Gastrocnemius medialis (tissue), 4 donors: ENCODE data around the gene RPL22. TPM values are rescaled to one million over a fixed set of nuclear protein-coding genes. Genes with fewer than 3 reads are reported as not detected.

Experiments used
- ATAC-seq, 2 donors: fragments of 150-250 bp; one replicate each; pipeline ENCODE4 v1.9.1; 2016
- DNase-seq, 2 donors: peaks; one replicate each; pipeline ENCODE4 v3.0.0-alpha.2; 2019
- H3K27ac ChIP-seq, 4 donors: fragments of 200-600 bp; sonication (generic); 1 replicate in 1 of 4; 2 replicates in 3 of 4; pipeline ENCODE4 v1.5.1; 2016 to 2018; ENCODE audit warnings: mild to moderate bottlenecking in 2 of 4, moderate library complexity in 1 of 4
- H3K27me3 ChIP-seq, 3 donors: fragments of 200-600 bp; sonication (generic) in 2 of 3; 1 replicate in 1 of 3; 2 replicates in 2 of 3; pipeline versions ENCODE4 v1.5.1 to v1.6.0; 2016 to 2019; ENCODE audit warnings: mild to moderate bottlenecking in 1 of 3, moderate library complexity in 1 of 3
- H3K36me3 ChIP-seq, 2 donors: fragments of 200-600 bp; sonication (generic) in 1 of 2; one replicate each; pipeline ENCODE4 v1.5.1; 2017 to 2018
- H3K4me1 ChIP-seq, 2 donors: fragments of 200-600 bp; sonication (generic) in 1 of 2; one replicate each; pipeline ENCODE4 v1.5.1; 2016 to 2017; ENCODE audit warnings: mild to moderate bottlenecking in 2 of 2
- H3K4me3 ChIP-seq, 4 donors: fragments of 200-600 bp; sonication (generic) in 3 of 4; 1 replicate in 1 of 4; 2 replicates in 3 of 4; pipeline ENCODE4 v1.5.1; 2016 to 2019; ENCODE audit warnings: mild to moderate bottlenecking in 2 of 4
- H3K9me3 ChIP-seq, 3 donors: fragments of 200-600 bp; sonication (generic) in 2 of 3; 1 replicate in 1 of 3; 2 replicates in 2 of 3; pipeline ENCODE4 v1.5.1; 2016 to 2019
- POLR2A ChIP-seq, 2 donors: fragments of 450-650 bp; IDR thresholded peaks; one replicate each; pipeline ENCODE4 v1.6.1; 2017; ENCODE audit warnings: antibody characterized with exemption in 2 of 2, mild to moderate bottlenecking in 2 of 2, moderate library complexity in 2 of 2
- in situ Hi-C, 4 donors: fragments of 200-750 bp; cut with MboI; loops; one replicate each; pipeline versions ENCODE4 v1.15.0 to v1.8.0; 2017; ENCODE audit warnings: low sequenced_read_pairs in 4 of 4
- intact Hi-C: fragments of 100-400 bp; cut with DNase I; formaldehyde crosslinking; loops from one replicate; pipeline ENCODE4 v1.15.1; 2023; ENCODE audit warnings: low total_unique reads
- total RNA-seq, 4 donors: library from RNA; depleted of rRNA; stranded (reverse); fragments of >200 nt; gene quantifications; one replicate each; pipeline versions ENCODE4 v1.1.0 to v1.2.3, GENCODE V29; 2016
- TF ChIP-seq, protein P1 (sequence below), 5 experiments: fragments of 450-650 bp in 3 of 5; fragments of 200-600 bp in 2 of 5; sonication (generic) in 2 of 5; IDR thresholded peaks in 4 of 5; conservative IDR thresholded peaks in 1 of 5; 1 replicate in 4 of 5; 2 replicates in 1 of 5; pipeline ENCODE4 v1.5.1; 2016 to 2019; ENCODE audit warnings: antibody characterized with exemption in 5 of 5, mild to moderate bottlenecking in 3 of 5, moderate library complexity in 3 of 5

The RPL22 gene
- total RNA-seq, 4 donors from 2014 or later = 95.2 to 132 (median 121) TPM

DNA sequence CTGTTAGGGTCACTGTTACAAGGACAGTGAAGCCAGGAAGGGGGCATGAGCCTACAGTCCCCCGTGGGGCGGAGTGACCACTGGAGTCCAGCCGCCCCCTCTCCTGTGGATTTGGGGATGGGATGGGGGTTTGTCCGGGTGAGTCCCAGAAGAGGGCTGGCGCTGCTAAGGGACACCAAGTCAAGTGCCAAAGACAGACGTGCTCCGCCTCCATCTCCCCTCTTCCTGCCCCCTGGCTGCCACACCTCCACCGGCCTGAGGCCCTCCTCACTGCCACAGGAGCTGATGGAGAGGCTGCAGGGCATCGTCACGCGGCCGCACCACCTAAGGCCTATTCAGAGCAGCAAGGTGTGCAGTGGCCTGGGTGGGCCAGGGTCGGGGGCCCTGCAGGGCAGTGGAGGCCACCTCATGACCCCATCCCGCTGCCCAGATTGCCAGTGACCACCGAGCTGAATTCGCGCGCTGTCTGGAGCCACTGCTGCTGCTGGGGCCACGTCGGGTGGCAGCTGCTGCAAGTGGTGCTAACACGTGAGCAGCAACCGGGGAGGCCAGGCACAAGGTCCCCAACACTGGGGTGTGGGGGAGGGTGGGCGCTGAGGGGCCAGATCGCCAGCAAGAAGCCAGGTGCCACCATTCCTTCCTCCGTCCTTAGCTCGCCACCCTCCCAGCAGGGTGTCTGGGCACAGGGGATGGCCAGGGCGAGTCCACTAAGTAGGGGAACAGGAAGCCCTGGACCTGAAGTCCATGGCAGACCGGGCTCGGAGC is 11.4 kb upstream of the RPL22 start:
- DNase-seq = no peak
- intact Hi-C loops = no loop called here
- ATAC-seq = no peak
- Histone ChIP-seq H3K36me3 (no peaks in the 10 kb centered on the region), H3K9me3 (no peaks in the 10 kb centered on the region), H3K27ac (no peak overlapping the region), H3K4me1 (peaks cover 7 to 19% of the 10 kb centered on the region in 2 donors), H3K27me3 (peaks cover 0 to 12% (median 9%) of the 10 kb centered on the region in 3 donors), H3K4me3 (no peak overlapping the region)
- in situ Hi-C loops = no loop called here
- TF ChIP-seq, protein P1, sequence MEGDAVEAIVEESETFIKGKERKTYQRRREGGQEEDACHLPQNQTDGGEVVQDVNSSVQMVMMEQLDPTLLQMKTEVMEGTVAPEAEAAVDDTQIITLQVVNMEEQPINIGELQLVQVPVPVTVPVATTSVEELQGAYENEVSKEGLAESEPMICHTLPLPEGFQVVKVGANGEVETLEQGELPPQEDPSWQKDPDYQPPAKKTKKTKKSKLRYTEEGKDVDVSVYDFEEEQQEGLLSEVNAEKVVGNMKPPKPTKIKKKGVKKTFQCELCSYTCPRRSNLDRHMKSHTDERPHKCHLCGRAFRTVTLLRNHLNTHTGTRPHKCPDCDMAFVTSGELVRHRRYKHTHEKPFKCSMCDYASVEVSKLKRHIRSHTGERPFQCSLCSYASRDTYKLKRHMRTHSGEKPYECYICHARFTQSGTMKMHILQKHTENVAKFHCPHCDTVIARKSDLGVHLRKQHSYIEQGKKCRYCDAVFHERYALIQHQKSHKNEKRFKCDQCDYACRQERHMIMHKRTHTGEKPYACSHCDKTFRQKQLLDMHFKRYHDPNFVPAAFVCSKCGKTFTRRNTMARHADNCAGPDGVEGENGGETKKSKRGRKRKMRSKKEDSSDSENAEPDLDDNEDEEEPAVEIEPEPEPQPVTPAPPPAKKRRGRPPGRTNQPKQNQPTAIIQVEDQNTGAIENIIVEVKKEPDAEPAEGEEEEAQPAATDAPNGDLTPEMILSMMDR (IDR thresholded peaks at IDR 0.05 in 4 of 5, conservative IDR thresholded peaks at IDR 0.05 in 1 of 5) = no peak
- no peak for TF ChIP-seq POLR2A (IDR thresholded peaks at IDR 0.05)

DNA sequence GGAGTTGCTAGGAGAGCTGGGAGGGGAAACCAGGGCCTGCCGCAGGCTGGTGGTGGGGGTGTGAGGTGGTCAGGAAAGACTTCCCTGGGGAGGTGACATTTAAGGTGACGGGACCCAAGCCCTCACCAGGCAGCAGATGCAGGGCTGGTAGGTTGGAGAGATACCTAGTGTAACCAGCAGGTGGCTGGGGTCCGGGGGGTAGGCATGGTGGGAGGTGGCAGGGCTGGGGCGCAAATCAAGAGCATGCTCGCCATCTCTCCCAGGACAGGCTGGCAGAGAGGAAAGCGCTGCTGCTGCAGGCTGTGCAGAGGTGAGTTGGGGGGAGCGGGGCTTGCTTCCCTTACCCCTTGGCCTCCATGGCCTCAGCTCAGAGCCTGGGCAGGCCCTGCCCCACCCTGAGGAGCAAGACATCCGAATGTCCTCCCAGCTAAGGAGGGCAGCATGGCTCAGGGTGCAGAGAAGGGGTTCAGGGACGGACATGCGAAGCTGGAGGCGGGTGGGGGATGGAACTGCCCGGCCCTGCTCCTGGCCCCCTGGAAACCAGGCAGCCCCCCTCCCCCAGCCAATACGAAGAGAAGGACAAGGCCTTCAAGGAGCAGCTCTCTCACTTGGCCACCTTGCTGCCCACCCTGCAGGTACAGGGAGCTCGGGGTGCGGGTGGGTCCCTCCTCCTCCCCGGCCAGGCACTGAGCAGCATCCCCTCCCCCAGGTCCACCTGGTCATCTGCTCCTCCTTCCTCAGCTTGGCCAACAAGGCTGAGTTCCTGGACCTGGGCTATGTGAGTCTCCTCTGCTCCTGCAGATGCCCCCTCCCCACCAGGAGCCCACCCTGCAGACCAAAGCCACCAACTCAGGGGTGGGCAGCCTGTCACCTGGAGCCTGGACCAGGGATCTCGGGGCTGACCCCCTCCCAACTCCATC is 10.5 kb upstream of the RPL22 start:
- H3K4me3 ChIP-seq = peak overlapping the region in 2 of 4 donors; percentile 56 to 63
- intact Hi-C loops (loop anchor here (2.0 kb wide), 1 partner anchor 35 kb away; the partner anchor contains the start of gene HES3), in situ Hi-C loops (no loop called here)
- ATAC-seq (no peak), DNase-seq (no peak)
- H3K4me1 ChIP-seq = peaks cover 7 to 25% of the 10 kb centered on the region in 2 donors
- no peaks in the 10 kb centered on the region for H3K36me3 ChIP-seq
- no peak overlapping the region for H3K27ac ChIP-seq
- H3K9me3 ChIP-seq = no peaks in the 10 kb centered on the region
- TF ChIP-seq, protein P1 (IDR thresholded peaks at IDR 0.05 in 4 of 5, conservative IDR thresholded peaks at IDR 0.05 in 1 of 5) = no peak
- TF ChIP-seq POLR2A (IDR thresholded peaks at IDR 0.05) = no peak
- peaks cover 7 to 18% (median 15%) of the 10 kb centered on the region in 3 donors for H3K27me3 ChIP-seq

DNA sequence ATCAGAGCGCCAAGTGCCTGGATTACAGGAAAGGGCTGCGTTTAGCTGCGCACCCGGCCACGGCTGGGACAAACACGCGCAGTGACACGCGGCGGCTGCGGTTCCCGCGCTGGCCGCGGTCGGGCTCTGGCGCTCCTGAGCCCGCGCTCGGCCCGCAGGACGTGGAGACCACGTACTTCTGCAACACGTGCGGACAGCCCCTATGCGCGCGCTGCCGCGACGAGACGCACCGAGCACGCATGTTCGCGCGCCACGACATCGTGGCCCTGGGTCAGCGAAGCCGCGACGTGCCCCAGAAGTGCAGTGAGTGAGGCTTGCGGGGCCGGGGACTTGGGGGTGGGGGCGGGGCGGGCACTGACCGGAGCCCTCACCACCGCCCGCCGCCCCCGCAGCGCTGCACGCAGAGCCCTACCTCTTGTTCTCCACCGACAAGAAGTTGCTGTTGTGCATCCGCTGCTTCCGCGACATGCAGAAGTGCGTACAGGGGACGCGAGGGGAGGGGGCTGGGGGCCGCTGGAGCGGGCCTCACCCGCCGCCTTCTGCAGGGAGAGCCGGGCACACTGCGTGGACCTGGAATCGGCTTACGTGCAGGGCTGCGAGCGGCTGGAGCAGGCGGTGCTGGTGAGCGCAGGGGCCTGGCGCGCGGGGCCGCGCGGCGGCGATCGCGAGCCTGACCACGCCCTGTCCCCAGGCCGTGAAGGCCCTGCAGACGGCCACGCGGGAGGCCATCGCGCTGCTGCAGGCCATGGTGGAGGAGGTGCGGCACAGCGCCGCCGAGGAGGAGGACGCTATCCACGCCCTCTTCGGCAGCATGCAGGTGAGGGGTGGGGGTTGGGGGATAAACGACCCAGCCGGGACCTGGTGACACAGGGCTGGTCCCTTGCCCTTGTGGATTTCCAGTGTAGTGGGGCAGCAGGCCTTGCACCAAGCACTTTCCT is 9.6 kb upstream of the RPL22 start:
- Histone ChIP-seq H3K9me3 (no peaks in the 10 kb centered on the region), H3K4me1 (peaks cover 7 to 25% of the 10 kb centered on the region in 2 donors), H3K36me3 (no peaks in the 10 kb centered on the region), H3K4me3 (peak overlapping the region; percentile 49 to 63 (median 56)), H3K27me3 (peaks cover 7 to 18% (median 18%) of the 10 kb centered on the region in 3 donors), H3K27ac (no peak overlapping the region)
- no peak for DNase-seq
- no peak for TF ChIP-seq POLR2A (IDR thresholded peaks at IDR 0.05)
- TF ChIP-seq, protein P1 (IDR thresholded peaks at IDR 0.05 in 4 of 5, conservative IDR thresholded peaks at IDR 0.05 in 1 of 5) = peak in 4 of 5 experiments; percentile 52 to 72 (median 59)
- peak; percentile 32 to 56 for ATAC-seq
- in situ Hi-C loops (no loop called here), intact Hi-C loops (loop anchor here (2.0 kb wide), 1 partner anchor 36 kb away; the partner anchor contains the start of gene HES3)

DNA sequence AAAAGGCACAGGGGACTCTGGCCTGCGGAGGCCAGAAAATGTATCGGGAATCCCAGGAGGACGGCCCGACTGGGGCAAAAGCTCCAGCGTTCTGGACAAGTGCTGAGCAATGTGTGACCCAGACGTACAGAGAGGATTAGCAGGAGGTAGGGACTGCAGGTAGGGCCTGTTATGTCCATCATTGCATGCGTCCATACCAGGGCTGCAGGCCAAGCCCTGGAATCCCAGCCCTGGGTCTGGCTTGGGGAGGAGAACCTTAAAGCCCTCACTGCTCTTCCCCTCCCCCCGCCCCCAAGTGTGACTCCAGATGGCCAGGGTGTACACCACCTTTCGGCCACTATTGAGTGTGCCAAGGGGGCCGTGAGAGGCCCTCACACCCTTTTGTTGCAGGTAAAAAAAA is 8.5 kb upstream of the RPL22 start:
- intact Hi-C loops (loop anchor here (2.0 kb wide), 1 partner anchor 37 kb away; the partner anchor contains the start of gene HES3), in situ Hi-C loops (no loop called here)
- peaks cover 7 to 25% of the 10 kb centered on the region in 2 donors for H3K4me1 ChIP-seq
- no peaks in the 10 kb centered on the region for H3K9me3 ChIP-seq
- TF ChIP-seq POLR2A (IDR thresholded peaks at IDR 0.05) = no peak
- TF ChIP-seq, protein P1 (IDR thresholded peaks at IDR 0.05 in 4 of 5, conservative IDR thresholded peaks at IDR 0.05 in 1 of 5) = no peak
- no peak for ATAC-seq
- no peak for DNase-seq
- H3K4me3 ChIP-seq = no peak overlapping the region
- H3K36me3 ChIP-seq = no peaks in the 10 kb centered on the region
- peaks cover 7 to 18% (median 18%) of the 10 kb centered on the region in 3 donors for H3K27me3 ChIP-seq
- H3K27ac ChIP-seq = no peak overlapping the region
